Neural progenitor cell (in vitro differentiated cells): ENCODE data around the gene MIEF1.

Experiments
- EZH2phosphoT487 ChIP-seq: fragments of 200-600 bp; sonication (generic); IDR thresholded peaks from 2 replicates; pipeline ENCODE4 v1.6.1; 2017; ENCODE audit warnings: antibody characterized with exemption
- TF ChIP-seq, protein P1 (sequence below): fragments of 200-600 bp; sonication (generic); IDR thresholded peaks from 2 replicates; pipeline ENCODE4 v1.5.1; 2017; ENCODE audit warnings: antibody characterized with exemption, mild to moderate bottlenecking

DNA sequence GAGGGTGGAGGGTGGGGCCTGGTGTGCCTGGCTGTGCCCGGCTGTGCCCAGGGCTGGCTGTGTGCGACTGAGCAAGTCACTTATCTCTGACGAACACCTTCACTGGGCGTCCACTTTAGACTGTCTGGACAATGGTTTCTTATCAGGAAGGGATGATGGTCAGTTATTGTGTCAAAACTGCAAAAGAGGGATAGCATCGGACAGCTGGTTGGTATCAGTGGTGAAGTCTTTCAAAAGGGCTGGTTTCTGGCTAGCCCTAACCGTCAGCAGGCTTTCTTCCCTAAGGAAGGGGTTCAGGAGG, 49.4 kb upstream of the MIEF1 start:
- TF ChIP-seq, protein P1, sequence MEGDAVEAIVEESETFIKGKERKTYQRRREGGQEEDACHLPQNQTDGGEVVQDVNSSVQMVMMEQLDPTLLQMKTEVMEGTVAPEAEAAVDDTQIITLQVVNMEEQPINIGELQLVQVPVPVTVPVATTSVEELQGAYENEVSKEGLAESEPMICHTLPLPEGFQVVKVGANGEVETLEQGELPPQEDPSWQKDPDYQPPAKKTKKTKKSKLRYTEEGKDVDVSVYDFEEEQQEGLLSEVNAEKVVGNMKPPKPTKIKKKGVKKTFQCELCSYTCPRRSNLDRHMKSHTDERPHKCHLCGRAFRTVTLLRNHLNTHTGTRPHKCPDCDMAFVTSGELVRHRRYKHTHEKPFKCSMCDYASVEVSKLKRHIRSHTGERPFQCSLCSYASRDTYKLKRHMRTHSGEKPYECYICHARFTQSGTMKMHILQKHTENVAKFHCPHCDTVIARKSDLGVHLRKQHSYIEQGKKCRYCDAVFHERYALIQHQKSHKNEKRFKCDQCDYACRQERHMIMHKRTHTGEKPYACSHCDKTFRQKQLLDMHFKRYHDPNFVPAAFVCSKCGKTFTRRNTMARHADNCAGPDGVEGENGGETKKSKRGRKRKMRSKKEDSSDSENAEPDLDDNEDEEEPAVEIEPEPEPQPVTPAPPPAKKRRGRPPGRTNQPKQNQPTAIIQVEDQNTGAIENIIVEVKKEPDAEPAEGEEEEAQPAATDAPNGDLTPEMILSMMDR: no peak
- TF ChIP-seq EZH2phosphoT487: no peak
